HCT116 (cell line): ENCODE measurements around the gene SGK1. TPM values are rescaled to one million over a fixed set of nuclear protein-coding genes. Genes with fewer than 3 reads are reported as not detected.

Experiments
- ATAC-seq: fragments of 200-7000 bp; cut with Tn5 transposase; 2 replicates; pipeline ENCODE4 v1.9.1; 2020; ENCODE audit warnings: mild to moderate bottlenecking, moderate library complexity
- BruUV-seq: library from RNA; stranded (reverse); fragments of 400-500 nt; replicated peaks from 2 replicates; lab custom pipeline; 2021; lab: Mats Ljungman, UMichigan
- CTCF ChIA-PET: fragments of 300-600 bp; sonication (Branson Sonifier 250); formaldehyde crosslinking; loops from one replicate; lab custom pipeline; 2021; ENCODE audit warnings: antibody characterized with exemption; lab: Charles Lee
- POLR2A ChIA-PET: fragments of 300-600, 350-600 bp; sonication (Branson Sonifier 250); formaldehyde crosslinking; loops from one replicate; lab custom pipeline; 2021; ENCODE audit warnings: antibody characterized with exemption; lab: Charles Lee
- RAD21 ChIA-PET, 2 experiments: fragments of 300-600 bp; sonication (Branson Sonifier 250); formaldehyde crosslinking; loops; one replicate each; lab custom pipeline; 2023; ENCODE audit warnings: low total read pairs in 2 of 2; ENCODE audit not compliant: uncharacterized antibody in 2 of 2, unreplicated experiment in 2 of 2, low non-redundant PET in 1 of 2; lab: Charles Lee
- DNase-seq: peaks from one replicate; pipeline ENCODE4 v3.0.0-alpha.2; 2010; ENCODE audit warnings: low read depth, low spot score
- H2AFZ ChIP-seq: fragments of 200-600 bp; shearing (Covaris generic), sonication (generic); 2 replicates; pipeline ENCODE4 v1.6.1; 2017; ENCODE audit warnings: low read depth, mixed run types, mixed read lengths, antibody characterized with exemption, low read length; ENCODE audit not compliant: poor library complexity, severe bottlenecking
- H3K27ac ChIP-seq: 2 replicates; pipeline ENCODE4 v1.5.1; 2012; ENCODE audit warnings: low read depth, low read length
- H3K27me3 ChIP-seq: fragments of 200-600 bp; sonication (generic); 2 replicates; pipeline ENCODE4 v1.6.1; 2016; ENCODE audit warnings: mixed run types, low read length, mixed read lengths; ENCODE audit not compliant: insufficient read depth
- H3K36me3 ChIP-seq, 2 experiments: fragments of 200-500 bp in 1 of 2; fragments of 200-600 bp in 1 of 2; sonication (Bioruptor generic) in 1 of 2; sonication (generic) in 1 of 2; 2 replicates each; pipeline versions ENCODE4 v1.5.1 to v1.6.1; 2014 to 2016; ENCODE audit warnings: low read length in 2 of 2, inconsistent platforms in 1 of 2, mixed read lengths in 1 of 2, mixed run types in 1 of 2; ENCODE audit not compliant: insufficient read depth in 2 of 2, control insufficient read depth in 1 of 2
- H3K4me1 ChIP-seq, 2 experiments: fragments of 200-600 bp in 1 of 2; sonication (generic) in 1 of 2; 2 replicates each; pipeline versions ENCODE4 v1.5.1 to v1.6.1; 2012 to 2017; ENCODE audit warnings: low read length in 2 of 2, inconsistent platforms in 1 of 2, mild to moderate bottlenecking in 1 of 2, mixed read lengths in 1 of 2, mixed run types in 1 of 2, moderate library complexity in 1 of 2; ENCODE audit not compliant: insufficient read depth in 2 of 2, control insufficient read depth in 1 of 2
- H3K4me2 ChIP-seq: fragments of 200-600 bp; sonication (generic); 2 replicates; pipeline ENCODE4 v1.6.1; 2017; ENCODE audit warnings: mixed run types, low read length, mixed read lengths
- H3K4me3 ChIP-seq, 2 experiments: fragments of 200-600 bp in 1 of 2; sonication (generic) in 1 of 2; replicated peaks in 1 of 2; 2 replicates each; pipeline ENCODE4 v1.5.1; 2011 to 2016; ENCODE audit warnings: low read length in 2 of 2, control low read depth in 1 of 2, low read depth in 1 of 2, mild to moderate bottlenecking in 1 of 2, mixed read lengths in 1 of 2, mixed run types in 1 of 2
- H3K79me2 ChIP-seq: fragments of 200-600 bp; sonication (generic); 2 replicates; pipeline ENCODE4 v1.6.1; 2017; ENCODE audit warnings: mild to moderate bottlenecking, mixed run types, low read length, moderate library complexity, mixed read lengths; ENCODE audit not compliant: insufficient read depth
- H3K9ac ChIP-seq: fragments of 200-600 bp; sonication (generic); 2 replicates; pipeline ENCODE4 v1.6.1; 2016; ENCODE audit warnings: low read length, mixed read lengths
- H3K9me2 ChIP-seq: fragments of 200-600 bp; sonication (generic), shearing (Covaris generic); 2 replicates; pipeline ENCODE4 v1.6.1; 2017; ENCODE audit warnings: mixed run types, mild to moderate bottlenecking, moderate library complexity; ENCODE audit not compliant: insufficient read depth
- H3K9me3 ChIP-seq, 2 experiments: fragments of 200-500 bp in 1 of 2; fragments of 200-600 bp in 1 of 2; sonication (Bioruptor generic) in 1 of 2; sonication (generic) in 1 of 2; 2 replicates each; pipeline ENCODE4 v1.6.1; 2014 to 2017; ENCODE audit warnings: low read length in 2 of 2, mixed read lengths in 2 of 2, inconsistent platforms in 1 of 2, low read depth in 1 of 2, mild to moderate bottlenecking in 1 of 2, mixed run types in 1 of 2, moderate library complexity in 1 of 2; ENCODE audit not compliant: control insufficient read depth in 1 of 2, insufficient read depth in 1 of 2
- H4K20me1 ChIP-seq: fragments of 200-600 bp; sonication (generic), shearing (Covaris generic); 2 replicates; pipeline ENCODE4 v1.6.1; 2017; ENCODE audit warnings: mixed run types, mild to moderate bottlenecking, moderate library complexity; ENCODE audit not compliant: insufficient read depth
- CBX3 ChIP-seq: IDR thresholded peaks from 2 replicates; pipeline ENCODE4 v1.6.1; 2012; ENCODE audit warnings: low read depth
- CEBPB ChIP-seq: IDR thresholded peaks from 2 replicates; pipeline ENCODE4 v1.6.1; 2012; ENCODE audit warnings: low read depth
- EZH2 ChIP-seq: fragments of 200-600 bp; sonication (generic); IDR thresholded peaks from 2 replicates; pipeline ENCODE4 v1.6.1; 2017; ENCODE audit warnings: antibody characterized with exemption, mixed run types
- EZH2phosphoT487 ChIP-seq: fragments of 200-600 bp; IDR thresholded peaks from 2 replicates; pipeline ENCODE4 v1.6.1; 2018; ENCODE audit warnings: antibody characterized with exemption, borderline replicate concordance
- POLR2A ChIP-seq: IDR thresholded peaks from 2 replicates; pipeline ENCODE4 v1.7.0; 2011; ENCODE audit warnings: borderline replicate concordance; ENCODE audit not compliant: insufficient read depth, insufficient read length; ENCODE audit errors: extremely low read depth
- POLR2AphosphoS5 ChIP-seq: IDR thresholded peaks from 2 replicates; pipeline ENCODE4 v1.6.1; 2011; ENCODE audit warnings: mild to moderate bottlenecking, low read depth, low read length, moderate library complexity
- SIN3A ChIP-seq: IDR thresholded peaks from 2 replicates; pipeline ENCODE4 v1.6.1; 2012; ENCODE audit warnings: low read depth
- SP1 ChIP-seq: IDR thresholded peaks from 2 replicates; pipeline ENCODE4 v1.6.1; 2012; ENCODE audit warnings: low read depth
- SRF ChIP-seq: IDR thresholded peaks from 2 replicates; pipeline ENCODE4 v1.6.1; 2012; ENCODE audit warnings: low read depth
- YY1 ChIP-seq: IDR thresholded peaks from 2 replicates; pipeline ENCODE4 v1.6.1; 2011; ENCODE audit warnings: low read length, low read depth, moderate library complexity, mild to moderate bottlenecking; ENCODE audit not compliant: insufficient replicate concordance; ENCODE audit errors: extremely low read depth
- ZNF274 ChIP-seq: fragments of 200-500 bp; sonication (Bioruptor generic); IDR thresholded peaks from 2 replicates; pipeline ENCODE4 v1.6.1; 2014; ENCODE audit warnings: mild to moderate bottlenecking, low read depth, low read length, inconsistent platforms
- intact Hi-C: fragments of 100-400 bp; cut with micrococcal nuclease; formaldehyde crosslinking; loops from 2 replicates; pipeline ENCODE4 v1.10.0; 2022
- total RNA-seq: library from RNA; stranded (reverse); gene quantifications from one replicate; pipeline ENCODE4 v1.2.1, GENCODE V29; 2021; ENCODE audit not compliant: unreplicated experiment
- TF ChIP-seq, protein P1 (sequence below): IDR thresholded peaks from 2 replicates; pipeline ENCODE4 v1.6.1; 2012
- TF ChIP-seq, protein P2 (sequence below): IDR thresholded peaks from 2 replicates; pipeline ENCODE4 v1.6.1; 2012; ENCODE audit warnings: low read depth
- TF ChIP-seq, protein P3 (sequence below), 3 experiments: fragments of 200-600 bp in 1 of 3; sonication (generic) in 1 of 3; IDR thresholded peaks in 2 of 3; conservative IDR thresholded peaks in 1 of 3; 2 replicates each; pipeline ENCODE4 v1.5.1; 2012 to 2017; ENCODE audit warnings: low read depth in 2 of 3, low read length in 2 of 3, antibody characterized with exemption in 1 of 3, borderline replicate concordance in 1 of 3, control low read depth in 1 of 3, mild to moderate bottlenecking in 1 of 3, mixed read lengths in 1 of 3, mixed run types in 1 of 3, moderate library complexity in 1 of 3; ENCODE audit not compliant: insufficient read depth in 1 of 3
- TF ChIP-seq, protein P4 (sequence below): IDR thresholded peaks from 2 replicates; pipeline ENCODE4 v1.6.1; 2011; ENCODE audit warnings: mild to moderate bottlenecking, low read length, moderate library complexity; ENCODE audit not compliant: insufficient replicate concordance; ENCODE audit errors: extremely low read depth

SGK1 gene
- total RNA-seq, 1 experiment from 2014 or later = 4.5 TPM

DNA sequence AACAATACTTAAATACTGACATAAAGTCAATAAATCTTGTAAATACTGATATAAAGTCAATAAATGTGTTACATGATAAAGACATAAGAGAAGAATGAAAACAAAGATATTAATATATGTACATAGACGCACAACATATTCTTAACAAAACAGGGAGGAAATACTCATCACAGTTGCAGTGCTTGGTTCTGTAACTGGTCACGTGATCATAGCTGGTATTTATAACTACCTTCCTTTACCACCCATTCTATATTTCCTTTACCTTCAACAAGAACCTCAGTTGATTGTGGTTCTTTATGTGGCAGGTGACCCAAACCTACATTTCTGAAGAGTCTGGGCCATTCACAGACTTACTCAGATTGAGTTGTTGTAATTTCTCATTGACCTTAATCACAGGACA lies 131.6 kb downstream of the SGK1 start:
- Histone ChIP-seq H4K20me1 (no peaks in the 10 kb centered on the region), H3K79me2 (no peaks in the 10 kb centered on the region), H3K4me2 (no peak overlapping the region), H3K9me3 (no peaks in the 10 kb centered on the region), H2AFZ (no peak overlapping the region), H3K36me3 (no peaks in the 10 kb centered on the region), H3K9me2 (no peaks in the 10 kb centered on the region), H3K9ac (no peak overlapping the region), H3K27me3 (no peaks in the 10 kb centered on the region), H3K4me1 (no peaks in the 10 kb centered on the region), H3K27ac (no peak overlapping the region), H3K4me3 (no peak overlapping the region)
- ChIA-PET RAD21 (no interaction called here), POLR2A (no interaction called here), CTCF (no interaction called here)
- BruUV-seq = no TSS peak
- DNase-seq (no peak), ATAC-seq (no peak)
- TF ChIP-seq, protein P1, sequence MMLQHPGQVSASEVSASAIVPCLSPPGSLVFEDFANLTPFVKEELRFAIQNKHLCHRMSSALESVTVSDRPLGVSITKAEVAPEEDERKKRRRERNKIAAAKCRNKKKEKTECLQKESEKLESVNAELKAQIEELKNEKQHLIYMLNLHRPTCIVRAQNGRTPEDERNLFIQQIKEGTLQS = no peak
- TF ChIP-seq EZH2 (no peak), CEBPB (no peak), POLR2AphosphoS5 (no peak), ZNF274 (no peak), SIN3A (no peak), SP1 (no peak), CBX3 (no peak), SRF (no peak), EZH2phosphoT487 (no peak), YY1 (no peak), POLR2A (no peak)
- TF ChIP-seq, protein P2, sequence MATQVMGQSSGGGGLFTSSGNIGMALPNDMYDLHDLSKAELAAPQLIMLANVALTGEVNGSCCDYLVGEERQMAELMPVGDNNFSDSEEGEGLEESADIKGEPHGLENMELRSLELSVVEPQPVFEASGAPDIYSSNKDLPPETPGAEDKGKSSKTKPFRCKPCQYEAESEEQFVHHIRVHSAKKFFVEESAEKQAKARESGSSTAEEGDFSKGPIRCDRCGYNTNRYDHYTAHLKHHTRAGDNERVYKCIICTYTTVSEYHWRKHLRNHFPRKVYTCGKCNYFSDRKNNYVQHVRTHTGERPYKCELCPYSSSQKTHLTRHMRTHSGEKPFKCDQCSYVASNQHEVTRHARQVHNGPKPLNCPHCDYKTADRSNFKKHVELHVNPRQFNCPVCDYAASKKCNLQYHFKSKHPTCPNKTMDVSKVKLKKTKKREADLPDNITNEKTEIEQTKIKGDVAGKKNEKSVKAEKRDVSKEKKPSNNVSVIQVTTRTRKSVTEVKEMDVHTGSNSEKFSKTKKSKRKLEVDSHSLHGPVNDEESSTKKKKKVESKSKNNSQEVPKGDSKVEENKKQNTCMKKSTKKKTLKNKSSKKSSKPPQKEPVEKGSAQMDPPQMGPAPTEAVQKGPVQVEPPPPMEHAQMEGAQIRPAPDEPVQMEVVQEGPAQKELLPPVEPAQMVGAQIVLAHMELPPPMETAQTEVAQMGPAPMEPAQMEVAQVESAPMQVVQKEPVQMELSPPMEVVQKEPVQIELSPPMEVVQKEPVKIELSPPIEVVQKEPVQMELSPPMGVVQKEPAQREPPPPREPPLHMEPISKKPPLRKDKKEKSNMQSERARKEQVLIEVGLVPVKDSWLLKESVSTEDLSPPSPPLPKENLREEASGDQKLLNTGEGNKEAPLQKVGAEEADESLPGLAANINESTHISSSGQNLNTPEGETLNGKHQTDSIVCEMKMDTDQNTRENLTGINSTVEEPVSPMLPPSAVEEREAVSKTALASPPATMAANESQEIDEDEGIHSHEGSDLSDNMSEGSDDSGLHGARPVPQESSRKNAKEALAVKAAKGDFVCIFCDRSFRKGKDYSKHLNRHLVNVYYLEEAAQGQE = no peak
- TF ChIP-seq, protein P3, sequence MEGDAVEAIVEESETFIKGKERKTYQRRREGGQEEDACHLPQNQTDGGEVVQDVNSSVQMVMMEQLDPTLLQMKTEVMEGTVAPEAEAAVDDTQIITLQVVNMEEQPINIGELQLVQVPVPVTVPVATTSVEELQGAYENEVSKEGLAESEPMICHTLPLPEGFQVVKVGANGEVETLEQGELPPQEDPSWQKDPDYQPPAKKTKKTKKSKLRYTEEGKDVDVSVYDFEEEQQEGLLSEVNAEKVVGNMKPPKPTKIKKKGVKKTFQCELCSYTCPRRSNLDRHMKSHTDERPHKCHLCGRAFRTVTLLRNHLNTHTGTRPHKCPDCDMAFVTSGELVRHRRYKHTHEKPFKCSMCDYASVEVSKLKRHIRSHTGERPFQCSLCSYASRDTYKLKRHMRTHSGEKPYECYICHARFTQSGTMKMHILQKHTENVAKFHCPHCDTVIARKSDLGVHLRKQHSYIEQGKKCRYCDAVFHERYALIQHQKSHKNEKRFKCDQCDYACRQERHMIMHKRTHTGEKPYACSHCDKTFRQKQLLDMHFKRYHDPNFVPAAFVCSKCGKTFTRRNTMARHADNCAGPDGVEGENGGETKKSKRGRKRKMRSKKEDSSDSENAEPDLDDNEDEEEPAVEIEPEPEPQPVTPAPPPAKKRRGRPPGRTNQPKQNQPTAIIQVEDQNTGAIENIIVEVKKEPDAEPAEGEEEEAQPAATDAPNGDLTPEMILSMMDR (IDR thresholded peaks at IDR 0.05 in 2 of 3, conservative IDR thresholded peaks at IDR 0.05 in 1 of 3; ENCODE audit: borderline replicate concordance in 1 of 3, insufficient read depth in 1 of 3, low read depth in 2 of 3, low read length in 2 of 3) = no peak
- TF ChIP-seq, protein P4, sequence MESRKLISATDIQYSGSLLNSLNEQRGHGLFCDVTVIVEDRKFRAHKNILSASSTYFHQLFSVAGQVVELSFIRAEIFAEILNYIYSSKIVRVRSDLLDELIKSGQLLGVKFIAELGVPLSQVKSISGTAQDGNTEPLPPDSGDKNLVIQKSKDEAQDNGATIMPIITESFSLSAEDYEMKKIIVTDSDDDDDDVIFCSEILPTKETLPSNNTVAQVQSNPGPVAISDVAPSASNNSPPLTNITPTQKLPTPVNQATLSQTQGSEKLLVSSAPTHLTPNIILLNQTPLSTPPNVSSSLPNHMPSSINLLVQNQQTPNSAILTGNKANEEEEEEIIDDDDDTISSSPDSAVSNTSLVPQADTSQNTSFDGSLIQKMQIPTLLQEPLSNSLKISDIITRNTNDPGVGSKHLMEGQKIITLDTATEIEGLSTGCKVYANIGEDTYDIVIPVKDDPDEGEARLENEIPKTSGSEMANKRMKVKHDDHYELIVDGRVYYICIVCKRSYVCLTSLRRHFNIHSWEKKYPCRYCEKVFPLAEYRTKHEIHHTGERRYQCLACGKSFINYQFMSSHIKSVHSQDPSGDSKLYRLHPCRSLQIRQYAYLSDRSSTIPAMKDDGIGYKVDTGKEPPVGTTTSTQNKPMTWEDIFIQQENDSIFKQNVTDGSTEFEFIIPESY = no peak
- intact Hi-C loops = no loop called here
